HG03442 (cell line): Measurements from ENCODE around the gene TCEA2.

ENCODE experiments used
- ATAC-seq: cut with Tn5 transposase; IDR thresholded peaks from one replicate; pipeline ENCODE4 v1.9.1; 2021; ENCODE audit warnings: mild to moderate bottlenecking, moderate library complexity; ENCODE audit not compliant: unreplicated experiment

TCEA2 gene

GRCh38 chr20:64090165-64090564, 27.2 kb downstream of the TCEA2 start:
- no peak for ATAC-seq

GRCh38 chr20:64091340-64091739, 28.3 kb downstream of the TCEA2 start:
- ATAC-seq: no peak

GRCh38 chr20:64091770-64092169, 28.8 kb downstream of the TCEA2 start:
- no peak for ATAC-seq

GRCh38 chr20:64092258-64093012, 29.4 kb downstream of the TCEA2 start:
- no peak for ATAC-seq

GRCh38 chr20:64093013-64093503, 30.1 kb downstream of the TCEA2 start:
- ATAC-seq: no peak

- no peak for ATAC-seq
Observed at GRCh38 chr20:64095455-64095854, 32.5 kb downstream of the TCEA2 start.

- no peak for ATAC-seq
Observed at GRCh38 chr20:64095927-64096326, 32.9 kb downstream of the TCEA2 start.

- ATAC-seq: no peak
Observed at GRCh38 chr20:64096535-64096934, 33.5 kb downstream of the TCEA2 start.

GRCh38 chr20:64098471-64099013, 35.5 kb downstream of the TCEA2 start:
- no peak for ATAC-seq

- ATAC-seq: no peak
Observed at GRCh38 chr20:64099086-64099786, 36.2 kb downstream of the TCEA2 start.

- ATAC-seq: no peak
Observed at GRCh38 chr20:64099880-64100565, 37.0 kb downstream of the TCEA2 start.

- no peak for ATAC-seq
Observed at GRCh38 chr20:64100566-64100888, 37.5 kb downstream of the TCEA2 start.

- ATAC-seq: no peak
Observed at GRCh38 chr20:64100946-64101688, 38.1 kb downstream of the TCEA2 start.

- ATAC-seq: no peak
Observed at GRCh38 chr20:64101731-64102621, 39.0 kb downstream of the TCEA2 start.

- ATAC-seq: no peak
Observed at GRCh38 chr20:64102647-64103354, 39.8 kb downstream of the TCEA2 start.

GRCh38 chr20:64103871-64104666, 41.1 kb downstream of the TCEA2 start:
- ATAC-seq: no peak

GRCh38 chr20:64104667-64105451, 41.9 kb downstream of the TCEA2 start:
- ATAC-seq: no peak
